ENCODE results near the gene DSG3. TPM values are rescaled to one million over a fixed set of nuclear protein-coding genes. Genes with fewer than 3 reads are reported as not detected.

Gene DSG3, protein sequence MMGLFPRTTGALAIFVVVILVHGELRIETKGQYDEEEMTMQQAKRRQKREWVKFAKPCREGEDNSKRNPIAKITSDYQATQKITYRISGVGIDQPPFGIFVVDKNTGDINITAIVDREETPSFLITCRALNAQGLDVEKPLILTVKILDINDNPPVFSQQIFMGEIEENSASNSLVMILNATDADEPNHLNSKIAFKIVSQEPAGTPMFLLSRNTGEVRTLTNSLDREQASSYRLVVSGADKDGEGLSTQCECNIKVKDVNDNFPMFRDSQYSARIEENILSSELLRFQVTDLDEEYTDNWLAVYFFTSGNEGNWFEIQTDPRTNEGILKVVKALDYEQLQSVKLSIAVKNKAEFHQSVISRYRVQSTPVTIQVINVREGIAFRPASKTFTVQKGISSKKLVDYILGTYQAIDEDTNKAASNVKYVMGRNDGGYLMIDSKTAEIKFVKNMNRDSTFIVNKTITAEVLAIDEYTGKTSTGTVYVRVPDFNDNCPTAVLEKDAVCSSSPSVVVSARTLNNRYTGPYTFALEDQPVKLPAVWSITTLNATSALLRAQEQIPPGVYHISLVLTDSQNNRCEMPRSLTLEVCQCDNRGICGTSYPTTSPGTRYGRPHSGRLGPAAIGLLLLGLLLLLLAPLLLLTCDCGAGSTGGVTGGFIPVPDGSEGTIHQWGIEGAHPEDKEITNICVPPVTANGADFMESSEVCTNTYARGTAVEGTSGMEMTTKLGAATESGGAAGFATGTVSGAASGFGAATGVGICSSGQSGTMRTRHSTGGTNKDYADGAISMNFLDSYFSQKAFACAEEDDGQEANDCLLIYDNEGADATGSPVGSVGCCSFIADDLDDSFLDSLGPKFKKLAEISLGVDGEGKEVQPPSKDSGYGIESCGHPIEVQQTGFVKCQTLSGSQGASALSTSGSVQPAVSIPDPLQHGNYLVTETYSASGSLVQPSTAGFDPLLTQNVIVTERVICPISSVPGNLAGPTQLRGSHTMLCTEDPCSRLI
- total RNA-seq (2016; rRNA removed; fragmentation: Illumina TruSeq; extraction: Trizol) = not detected in 2 replicates
- total RNA-seq (2016; cell fraction: cytosol; rRNA removed; fragmentation: Illumina TruSeq; extraction: Trizol; ENCODE audit: low read depth) = not detected in 2 replicates
- total RNA-seq (2016; cell fraction: insoluble cytoplasmic fraction; rRNA removed; fragmentation: Illumina TruSeq; extraction: Trizol) = not detected in 2 replicates
- not detected in 2 replicates for total RNA-seq (2016; cell fraction: membrane; rRNA removed; fragmentation: Illumina TruSeq; extraction: Trizol)
- total RNA-seq (2016; cell fraction: nucleus; rRNA removed; fragmentation: Illumina TruSeq; extraction: Trizol) = not detected in 2 replicates
- polyA plus RNA-seq (2011; rRNA removed) = not detected in 2 replicates
- 0.01 TPM in 1 of 2 replicates, not detected in the other for polyA plus RNA-seq (2011; cell fraction: cytosol; rRNA removed)
- polyA plus RNA-seq (2011; cell fraction: nucleus; rRNA removed) = 0.05 TPM in 1 of 2 replicates, not detected in the other
- polyA plus RNA-seq (2012) = not detected in 2 replicates
- not detected in 2 replicates for polyA plus RNA-seq (2016; cell fraction: cytosol; fragmentation: Illumina TruSeq; extraction: Trizol; ENCODE audit: low read depth)
- not detected in 2 replicates for polyA plus RNA-seq (2016; cell fraction: insoluble cytoplasmic fraction; fragmentation: Illumina TruSeq; extraction: Trizol; ENCODE audit: low read depth)
- polyA plus RNA-seq (2016; cell fraction: membrane; fragmentation: Illumina TruSeq; extraction: Trizol; ENCODE audit: low read depth) = not detected in 2 replicates
- not detected in 2 replicates for polyA plus RNA-seq (2016; cell fraction: nucleus; fragmentation: Illumina TruSeq; extraction: Trizol; ENCODE audit: insufficient read depth, low read depth)
- polyA minus RNA-seq (2011; rRNA and poly(A)+ RNA removed; ENCODE audit: low replicate concordance) = 0.12 TPM in 1 of 2 replicates, not detected in the other
- polyA minus RNA-seq (2011; cell fraction: cytosol; rRNA and poly(A)+ RNA removed) = not detected in 2 replicates
- not detected in 2 replicates for polyA minus RNA-seq (2011; cell fraction: nucleus; rRNA and poly(A)+ RNA removed)
- not detected for Bru-seq, nascent RNA
- BruChase-seq, experiment 1, labeled RNA remaining after a 6-hour chase = percentile 4 among the genes with signal in this experiment
- not detected for BruChase-seq, experiment 2, labeled RNA remaining after a 2-hour chase
- long read RNA-seq, experiment 1 = 0 reads
- long read RNA-seq, experiment 2 = 0 reads

GRCh38 chr18:31447530-31448191, at the start of gene DSG3:
Gene DSG3, plus strand, starts transcription at chr18:31447741. Its CDS starts 137 bp downstream, at chr18:31447878.
- no peaks in the 10 kb centered on the region for H3K9me3 ChIP-seq (ENCODE audit: low read length)
- no peak within 1 kb of the TSS for H3K4me3 ChIP-seq (replicated peaks in 1 of 3; ENCODE audit: insufficient read depth in 1 of 3, low read depth in 2 of 3, low read length in 3 of 3)
- ATAC-seq = no peak
- no peaks in the 10 kb centered on the region for H3K36me3 ChIP-seq (replicated peaks in 1 of 2; ENCODE audit: control insufficient read depth in 1 of 2, insufficient read depth in 2 of 2, low read length in 2 of 2)
- TF ChIP-seq ZBTB7A (CRISPR knock-in tag; IDR thresholded peaks at IDR 0.05) = no peak
- peak; percentile 28; the same call in 1 of the 2 replicates for TF ChIP-seq CEBPB (IDR thresholded peaks at IDR 0.05; ENCODE audit: borderline replicate concordance, low read depth, low read length)
- H3K4me2 ChIP-seq (ENCODE audit: low read depth, low read length) = no peak within 1 kb of the TSS
- in situ Hi-C loops (cut with HindIII; ENCODE audit: extremely low pct_ligation_motif_present, low pct_unique_long_range_greater_than_20kb) (no loop called here), intact Hi-C loops (cut with micrococcal nuclease; ENCODE audit: unreplicated experiment) (no loop called here)
- H3K4me1 ChIP-seq (ENCODE audit: insufficient read depth, low read length) = no peaks in the 10 kb centered on the region
- H4K20me1 ChIP-seq (ENCODE audit: insufficient read depth, low read length) = no peaks in the 10 kb centered on the region
- POLR2A ChIA-PET = no interaction called here
- H3K27me3 ChIP-seq (ENCODE audit: control insufficient read depth in 1 of 2, insufficient read depth in 2 of 2, low read length in 2 of 2) = peaks cover 0 to under 1% of the 10 kb centered on the region in 2 experiments; a peak in 1 of 5 replicates
- CTCF ChIA-PET (ENCODE audit: low intra/inter-chr PET ratio, low total read pairs) = no interaction called here
- FAIRE-seq = no peak
- 40% methylated on average over 9 of the region's 9 CpGs for WGBS (ENCODE audit: low lambda C conversion rate)
- no peak for DNase-seq (ENCODE audit: low spot score)
- H3K9ac ChIP-seq (ENCODE audit: insufficient read depth, low read depth, low read length) = no peak within 1 kb of the TSS
- BruUV-seq (replicated peaks) = no TSS peak
- no peaks in the 10 kb centered on the region for H3K79me2 ChIP-seq (ENCODE audit: insufficient read depth, low read length)
- H3K27ac ChIP-seq (ENCODE audit: extremely low read length, insufficient read depth, low read length) = no peak within 1 kb of the TSS
- H2AFZ ChIP-seq (ENCODE audit: low read length) = no peak within 1 kb of the TSS
